Activated T-cell treated with anti-CD3 and anti-CD28 coated beads for 24 hours (primary cell): ENCODE measurements around the gene TGFBR3L.

Experiments used
- DNase-seq: peaks from one replicate; pipeline ENCODE4 v3.0.0-alpha.2; 2020; ENCODE audit warnings: low read depth

Gene TGFBR3L

GRCh38 chr19:7914598-7915045 lies at the start of gene TGFBR3L:
TSS of gene TGFBR3L (plus strand) at chr19:7914830.
- no peak for DNase-seq

GRCh38 chr19:7865262-7865911 lies 49.2 kb upstream of the TGFBR3L start:
- DNase-seq, result no peak

- DNase-seq, result no peak
Observed at GRCh38 chr19:7866399-7867091, 48.1 kb upstream of the TGFBR3L start.

GRCh38 chr19:7867092-7867844 lies 47.4 kb upstream of the TGFBR3L start:
- no peak for DNase-seq

GRCh38 chr19:7868326-7868670 lies 46.3 kb upstream of the TGFBR3L start:
- no peak for DNase-seq

GRCh38 chr19:7868671-7869452 lies 45.8 kb upstream of the TGFBR3L start:
- peak; percentile 71 for DNase-seq

GRCh38 chr19:7869453-7869909 lies 45.1 kb upstream of the TGFBR3L start:
- DNase-seq, result peak; percentile 64

GRCh38 chr19:7869910-7870511 lies 44.6 kb upstream of the TGFBR3L start:
- no peak for DNase-seq

- DNase-seq, result no peak
Observed at GRCh38 chr19:7870571-7871436, 43.8 kb upstream of the TGFBR3L start.

- DNase-seq, result peak; percentile 64
Observed at GRCh38 chr19:7871437-7872305, 43.0 kb upstream of the TGFBR3L start.

- no peak for DNase-seq
Observed at GRCh38 chr19:7872306-7873204, 42.1 kb upstream of the TGFBR3L start.

- DNase-seq, result no peak
Observed at GRCh38 chr19:7873304-7874075, 41.1 kb upstream of the TGFBR3L start.

- no peak for DNase-seq
Observed at GRCh38 chr19:7874076-7874896, 40.3 kb upstream of the TGFBR3L start, which contains the start of gene PRR36. TSS of gene PRR36 (minus strand) at chr19:7874390. CDS start at chr19:7873689, 701 bp downstream.

GRCh38 chr19:7874897-7875273 lies 39.7 kb upstream of the TGFBR3L start:
- DNase-seq, result no peak

GRCh38 chr19:7877249-7877836 lies 37.3 kb upstream of the TGFBR3L start:
- no peak for DNase-seq

- DNase-seq, result no peak
Observed at GRCh38 chr19:7879111-7879807, 35.4 kb upstream of the TGFBR3L start.
